GM13977 (cell line): ENCODE data around the gene PREX1.

Experiments used
- DNase-seq: peaks from one replicate; pipeline ENCODE4 v3.0.0; 2012; ENCODE audit warnings: low spot score
- in situ Hi-C: fragments of 300-500 bp; cut with MboI; formaldehyde crosslinking; loops from one replicate; pipeline ENCODE4 v1.12.0; 2022; ENCODE audit warnings: low sequenced_read_pairs, low pct_unique_long_range_greater_than_20kb, mixed read lengths, inconsistent platforms; ENCODE audit not compliant: unreplicated experiment
- TF ChIP-seq, protein P1 (sequence below): IDR thresholded peaks from 2 replicates; pipeline ENCODE4 v1.5.1; 2012; ENCODE audit warnings: mild to moderate bottlenecking, control low read depth; ENCODE audit not compliant: insufficient read depth; ENCODE audit errors: extremely low read depth, missing control alignments

PREX1 gene

DNA sequence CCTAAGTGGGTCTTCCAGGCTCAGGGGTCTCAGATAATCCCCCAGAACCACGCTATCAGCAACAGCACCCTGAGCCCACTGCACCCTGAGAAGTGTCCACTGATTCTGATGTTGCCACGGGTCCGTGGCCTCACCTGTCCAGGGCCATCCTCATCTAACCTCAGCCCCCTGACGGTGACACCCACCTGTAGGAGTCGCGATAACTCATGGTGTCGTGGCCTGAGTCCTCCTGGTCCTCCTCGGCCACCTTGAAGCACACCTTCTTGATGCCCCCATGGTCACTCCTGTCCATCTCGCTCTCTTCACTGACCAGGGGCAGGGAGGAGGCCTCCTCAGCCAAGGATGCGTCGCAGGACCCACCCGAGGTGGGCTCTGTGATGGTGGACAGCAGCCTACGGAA is 182.1 kb downstream of the PREX1 start:
- in situ Hi-C loops: no loop called here
- TF ChIP-seq, protein P1, sequence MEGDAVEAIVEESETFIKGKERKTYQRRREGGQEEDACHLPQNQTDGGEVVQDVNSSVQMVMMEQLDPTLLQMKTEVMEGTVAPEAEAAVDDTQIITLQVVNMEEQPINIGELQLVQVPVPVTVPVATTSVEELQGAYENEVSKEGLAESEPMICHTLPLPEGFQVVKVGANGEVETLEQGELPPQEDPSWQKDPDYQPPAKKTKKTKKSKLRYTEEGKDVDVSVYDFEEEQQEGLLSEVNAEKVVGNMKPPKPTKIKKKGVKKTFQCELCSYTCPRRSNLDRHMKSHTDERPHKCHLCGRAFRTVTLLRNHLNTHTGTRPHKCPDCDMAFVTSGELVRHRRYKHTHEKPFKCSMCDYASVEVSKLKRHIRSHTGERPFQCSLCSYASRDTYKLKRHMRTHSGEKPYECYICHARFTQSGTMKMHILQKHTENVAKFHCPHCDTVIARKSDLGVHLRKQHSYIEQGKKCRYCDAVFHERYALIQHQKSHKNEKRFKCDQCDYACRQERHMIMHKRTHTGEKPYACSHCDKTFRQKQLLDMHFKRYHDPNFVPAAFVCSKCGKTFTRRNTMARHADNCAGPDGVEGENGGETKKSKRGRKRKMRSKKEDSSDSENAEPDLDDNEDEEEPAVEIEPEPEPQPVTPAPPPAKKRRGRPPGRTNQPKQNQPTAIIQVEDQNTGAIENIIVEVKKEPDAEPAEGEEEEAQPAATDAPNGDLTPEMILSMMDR: no peak
- DNase-seq: no peak

DNA sequence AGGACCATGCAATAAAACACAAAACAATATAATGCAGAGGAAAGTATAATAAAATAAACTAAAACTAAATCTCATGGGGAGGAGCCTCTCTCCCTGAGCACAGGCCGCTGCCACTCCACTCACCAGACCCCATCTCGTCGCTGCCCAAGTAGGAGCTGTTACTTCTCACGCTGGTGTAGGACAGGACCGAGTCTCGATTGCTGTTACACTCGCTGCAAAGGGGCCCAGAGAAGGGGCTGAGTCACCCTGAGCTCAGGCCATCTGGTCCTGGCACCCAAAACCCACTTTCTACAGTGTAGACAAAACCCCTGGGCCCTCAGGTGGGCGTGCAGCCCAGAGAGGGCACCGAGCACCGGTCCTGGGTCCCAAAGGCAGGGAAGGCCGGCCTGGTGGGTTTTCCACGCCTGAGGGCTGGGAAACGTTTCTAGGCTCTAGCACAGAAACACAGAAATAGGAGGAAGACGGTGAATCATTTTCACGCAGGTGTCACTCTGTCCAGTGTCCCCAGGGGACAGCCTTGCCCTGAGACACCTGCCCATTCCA is 183.4 kb downstream of the PREX1 start:
- no peak for DNase-seq
- in situ Hi-C loops: no loop called here
- TF ChIP-seq, protein P1: no peak

DNA sequence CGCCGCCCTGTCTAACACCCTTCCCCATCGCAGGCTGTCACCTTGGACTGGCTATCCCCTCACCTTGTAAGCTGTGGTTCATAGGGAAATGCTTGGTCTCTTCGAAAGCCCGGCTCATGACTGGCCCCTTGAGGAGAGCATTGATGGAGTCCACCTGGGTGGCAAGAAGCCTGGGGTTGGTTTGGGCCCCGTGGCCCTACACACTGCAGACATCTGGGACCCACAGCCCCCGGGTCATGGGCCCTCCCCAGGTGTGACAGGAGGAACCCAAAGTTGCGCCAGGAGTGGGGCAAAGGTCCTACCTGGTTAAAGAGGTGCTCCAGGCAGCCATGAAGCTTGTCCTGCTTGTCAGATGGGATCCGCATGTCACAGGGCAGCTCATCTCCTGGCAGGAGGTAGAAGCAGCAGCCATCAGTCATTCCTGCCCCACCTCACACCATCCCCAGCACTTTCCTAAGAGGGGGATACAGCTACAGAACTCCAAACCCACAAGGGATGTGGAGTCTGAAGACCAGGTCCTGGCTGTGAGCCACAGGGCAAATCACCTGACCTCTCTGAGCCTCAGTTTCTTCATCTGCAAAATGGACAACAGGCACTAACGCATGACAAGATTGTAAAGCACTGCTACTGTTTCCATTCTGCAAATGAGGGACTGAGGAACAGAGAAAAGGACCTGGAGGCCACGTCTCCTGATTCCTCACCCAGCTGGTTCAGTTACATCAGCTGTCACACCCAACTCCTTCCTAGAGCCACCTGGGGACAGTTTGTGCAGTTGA is 185.5 kb downstream of the PREX1 start:
- TF ChIP-seq, protein P1: no peak
- DNase-seq: no peak
- in situ Hi-C loops: no loop called here

DNA sequence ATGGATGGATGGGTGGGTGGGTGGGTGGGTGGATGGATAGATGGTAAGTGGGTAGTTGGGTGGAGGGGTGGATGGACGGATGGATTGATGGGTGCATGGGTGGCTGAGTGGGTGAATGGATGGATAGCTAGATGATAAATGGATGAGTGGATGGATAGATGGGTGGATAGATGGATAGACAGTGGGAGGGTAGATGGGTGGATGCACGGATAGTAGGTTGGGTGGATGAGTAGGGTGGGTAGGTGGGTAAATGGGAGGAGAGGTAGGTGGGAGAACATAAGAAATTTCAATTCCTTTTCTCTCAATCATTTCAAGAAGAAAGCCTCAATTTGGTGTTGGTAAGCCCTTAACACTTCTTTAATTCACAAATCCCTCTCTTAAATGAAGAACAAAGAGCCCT is 186.9 kb downstream of the PREX1 start:
- in situ Hi-C loops: no loop called here
- TF ChIP-seq, protein P1: no peak
- DNase-seq: no peak

DNA sequence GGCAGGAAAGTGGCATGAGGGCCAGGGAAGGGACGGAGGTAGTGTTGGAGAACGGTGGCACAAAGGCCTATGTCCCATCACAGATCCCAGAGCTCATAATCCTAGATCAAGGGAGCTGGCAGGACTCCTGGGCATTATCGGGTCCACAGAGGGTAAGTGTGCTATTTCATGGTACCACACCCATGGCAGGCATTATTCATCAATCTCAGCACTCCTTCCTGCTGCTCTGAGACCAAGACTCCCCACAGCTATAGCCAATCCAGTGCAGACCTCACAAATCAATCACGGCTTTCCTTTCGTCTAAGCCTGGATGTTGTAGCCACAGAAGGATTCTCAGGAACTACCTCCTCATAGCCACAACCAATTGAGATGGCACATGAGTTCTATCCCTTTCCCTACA is 187.9 kb downstream of the PREX1 start:
- DNase-seq: no peak
- in situ Hi-C loops: no loop called here
- TF ChIP-seq, protein P1: no peak

DNA sequence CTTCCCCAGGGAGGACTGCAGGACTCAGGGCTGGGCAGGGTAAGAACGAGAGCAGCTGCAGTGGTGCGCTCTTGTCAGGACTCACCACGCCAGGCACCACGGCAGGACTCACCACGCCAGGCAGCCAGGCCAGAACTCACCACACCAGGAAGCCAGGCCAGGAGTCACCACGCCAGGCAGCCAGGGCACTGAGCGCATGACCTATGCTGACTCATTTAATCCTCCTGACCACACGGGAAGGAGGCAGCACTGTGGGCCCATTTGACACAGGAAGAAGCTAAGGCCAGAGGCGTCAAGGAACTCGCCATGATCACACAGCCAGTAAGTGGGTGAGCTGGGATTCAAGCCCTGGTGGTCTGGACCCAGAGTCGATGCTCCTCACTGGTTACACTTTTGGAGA is 189.3 kb downstream of the PREX1 start:
- TF ChIP-seq, protein P1: no peak
- DNase-seq: no peak
- in situ Hi-C loops: no loop called here
